ENCODE results near the gene LAMC1.
A peak's percentile ranks its signal among the peaks of the same experiment; 100 is the strongest.

LAMC1 gene

GRCh38 chr1:183090391-183091006 lies 67.3 kb downstream of the LAMC1 start:
- H4K12ac ChIP-seq (ENCODE audit: low read depth, low read length): no peak overlapping the region
- no peaks in the 10 kb centered on the region for H3K27me3 ChIP-seq (ENCODE audit: insufficient read depth, low read length)
- H3K4me1 ChIP-seq (ENCODE audit: control insufficient read depth in 1 of 2, insufficient read depth in 2 of 2, low read length in 2 of 2): peaks cover 3 to 14% of the 10 kb centered on the region in 2 experiments
- H3K79me2 ChIP-seq (ENCODE audit: control insufficient read depth, insufficient read depth, low read length, poor library complexity): no peaks in the 10 kb centered on the region
- H4K91ac ChIP-seq (ENCODE audit: low read depth, low read length): no peak overlapping the region
- H3K14ac ChIP-seq (ENCODE audit: low read length): no peak overlapping the region
- no peak overlapping the region for H2AFZ ChIP-seq (ENCODE audit: insufficient read depth, low read length, poor library complexity)
- H3K36me3 ChIP-seq (ENCODE audit: control insufficient read depth in 1 of 2, insufficient read depth in 2 of 2, low read length in 2 of 2): no peaks in the 10 kb centered on the region
- no peaks in the 10 kb centered on the region for H3K79me1 ChIP-seq (ENCODE audit: low read length)
- no peak overlapping the region for H3K4me3 ChIP-seq (ENCODE audit: low read depth, low read length)
- H4K8ac ChIP-seq (ENCODE audit: low read depth, low read length): no peak overlapping the region
- no peak overlapping the region for H2BK5ac ChIP-seq (ENCODE audit: low read depth, low read length, poor library complexity)
- H2BK120ac ChIP-seq (ENCODE audit: insufficient read depth, low read length, poor library complexity): no peak overlapping the region
- WGBS (ENCODE audit: extremely low coverage, insufficient coverage, insufficient read length): no CpG with 5 or more reads among the region's 5 CpGs
- no peak overlapping the region for H2BK12ac ChIP-seq (ENCODE audit: low read length)
- H3K9ac ChIP-seq (ENCODE audit: low read length): no peak overlapping the region
- no peak overlapping the region for H3K27ac ChIP-seq (ENCODE audit: low read depth, low read length)
- H3K4me2 ChIP-seq (ENCODE audit: low read length): no peak overlapping the region
- no peak overlapping the region for H3K4ac ChIP-seq (ENCODE audit: low read depth, low read length)
- no peak overlapping the region for H3K23ac ChIP-seq (ENCODE audit: low read length)
- H3K9me3 ChIP-seq (ENCODE audit: insufficient read depth, low read depth, low read length): no peaks in the 10 kb centered on the region
- no peak overlapping the region for H3K18ac ChIP-seq (ENCODE audit: low read length)
- no peak overlapping the region for H2AK5ac ChIP-seq (ENCODE audit: low read length)
- DNase-seq: no peak

GRCh38 chr1:183091181-183091580 lies 68.0 kb downstream of the LAMC1 start:
- H3K36me3 ChIP-seq (ENCODE audit: control insufficient read depth in 1 of 2, insufficient read depth in 2 of 2, low read length in 2 of 2): no peaks in the 10 kb centered on the region
- peak overlapping the region; percentile 46 for H2AK5ac ChIP-seq (ENCODE audit: low read length)
- H3K23ac ChIP-seq (ENCODE audit: low read length): no peak overlapping the region
- no peaks in the 10 kb centered on the region for H3K79me1 ChIP-seq (ENCODE audit: low read length)
- no peak overlapping the region for H3K27ac ChIP-seq (ENCODE audit: low read depth, low read length)
- H3K9ac ChIP-seq (ENCODE audit: low read length): no peak overlapping the region
- H2BK120ac ChIP-seq (ENCODE audit: insufficient read depth, low read length, poor library complexity): no peak overlapping the region
- H3K9me3 ChIP-seq (ENCODE audit: insufficient read depth, low read depth, low read length): no peaks in the 10 kb centered on the region
- H3K27me3 ChIP-seq (ENCODE audit: insufficient read depth, low read length): no peaks in the 10 kb centered on the region
- peaks cover 3 to 14% of the 10 kb centered on the region in 2 experiments for H3K4me1 ChIP-seq (ENCODE audit: control insufficient read depth in 1 of 2, insufficient read depth in 2 of 2, low read length in 2 of 2)
- H4K8ac ChIP-seq (ENCODE audit: low read depth, low read length): no peak overlapping the region
- peak overlapping the region; percentile 55 for H3K4ac ChIP-seq (ENCODE audit: low read depth, low read length)
- H3K4me3 ChIP-seq (ENCODE audit: low read depth, low read length): no peak overlapping the region
- H3K14ac ChIP-seq (ENCODE audit: low read length): no peak overlapping the region
- no CpG with 5 or more reads among the region's 2 CpGs for WGBS (ENCODE audit: extremely low coverage, insufficient coverage, insufficient read length)
- H2BK12ac ChIP-seq (ENCODE audit: low read length): peak overlapping the region; percentile 49
- DNase-seq: no peak
- H4K12ac ChIP-seq (ENCODE audit: low read depth, low read length): no peak overlapping the region
- H2BK5ac ChIP-seq (ENCODE audit: low read depth, low read length, poor library complexity): no peak overlapping the region
- H3K79me2 ChIP-seq (ENCODE audit: control insufficient read depth, insufficient read depth, low read length, poor library complexity): no peaks in the 10 kb centered on the region
- H4K91ac ChIP-seq (ENCODE audit: low read depth, low read length): no peak overlapping the region
- H3K18ac ChIP-seq (ENCODE audit: low read length): no peak overlapping the region
- H2AFZ ChIP-seq (ENCODE audit: insufficient read depth, low read length, poor library complexity): no peak overlapping the region
- H3K4me2 ChIP-seq (ENCODE audit: low read length): no peak overlapping the region

- no peak overlapping the region for H2AFZ ChIP-seq (ENCODE audit: insufficient read depth, low read length, poor library complexity)
- H4K8ac ChIP-seq (ENCODE audit: low read depth, low read length): no peak overlapping the region
- H2BK12ac ChIP-seq (ENCODE audit: low read length): no peak overlapping the region
- H3K36me3 ChIP-seq (ENCODE audit: control insufficient read depth in 1 of 2, insufficient read depth in 2 of 2, low read length in 2 of 2): no peaks in the 10 kb centered on the region
- WGBS (ENCODE audit: extremely low coverage, insufficient coverage, insufficient read length): no CpG with 5 or more reads among the region's 2 CpGs
- no peak overlapping the region for H3K18ac ChIP-seq (ENCODE audit: low read length)
- no peak overlapping the region for H3K23ac ChIP-seq (ENCODE audit: low read length)
- no peaks in the 10 kb centered on the region for H3K27me3 ChIP-seq (ENCODE audit: insufficient read depth, low read length)
- no peak overlapping the region for H3K4ac ChIP-seq (ENCODE audit: low read depth, low read length)
- no peaks in the 10 kb centered on the region for H3K9me3 ChIP-seq (ENCODE audit: insufficient read depth, low read depth, low read length)
- no peak overlapping the region for H2BK5ac ChIP-seq (ENCODE audit: low read depth, low read length, poor library complexity)
- H3K4me2 ChIP-seq (ENCODE audit: low read length): no peak overlapping the region
- no peak overlapping the region for H2BK120ac ChIP-seq (ENCODE audit: insufficient read depth, low read length, poor library complexity)
- H3K4me1 ChIP-seq (ENCODE audit: control insufficient read depth in 1 of 2, insufficient read depth in 2 of 2, low read length in 2 of 2): peaks cover 3 to 14% of the 10 kb centered on the region in 2 experiments
- no peak overlapping the region for H4K91ac ChIP-seq (ENCODE audit: low read depth, low read length)
- no peaks in the 10 kb centered on the region for H3K79me1 ChIP-seq (ENCODE audit: low read length)
- H4K12ac ChIP-seq (ENCODE audit: low read depth, low read length): no peak overlapping the region
- no peak overlapping the region for H3K4me3 ChIP-seq (ENCODE audit: low read depth, low read length)
- H3K79me2 ChIP-seq (ENCODE audit: control insufficient read depth, insufficient read depth, low read length, poor library complexity): no peaks in the 10 kb centered on the region
- H3K14ac ChIP-seq (ENCODE audit: low read length): no peak overlapping the region
- H3K27ac ChIP-seq (ENCODE audit: low read depth, low read length): no peak overlapping the region
- DNase-seq: no peak
- no peak overlapping the region for H2AK5ac ChIP-seq (ENCODE audit: low read length)
- no peak overlapping the region for H3K9ac ChIP-seq (ENCODE audit: low read length)
Observed at GRCh38 chr1:183092350-183092749, 69.1 kb downstream of the LAMC1 start.

- Histone ChIP-seq H3K36me3 (ENCODE audit: control insufficient read depth in 1 of 2, insufficient read depth in 2 of 2, low read length in 2 of 2) (no peaks in the 10 kb centered on the region), H2AFZ (ENCODE audit: insufficient read depth, low read length, poor library complexity) (no peak overlapping the region), H3K9me3 (ENCODE audit: insufficient read depth, low read depth, low read length) (no peaks in the 10 kb centered on the region), H2BK12ac (ENCODE audit: low read length) (peak overlapping the region; percentile 53), H3K4me2 (ENCODE audit: low read length) (no peak overlapping the region), H3K4me1 (ENCODE audit: control insufficient read depth in 1 of 2, insufficient read depth in 2 of 2, low read length in 2 of 2) (peaks cover 3 to 14% of the 10 kb centered on the region in 2 experiments), H4K91ac (ENCODE audit: low read depth, low read length) (no peak overlapping the region), H3K27ac (ENCODE audit: low read depth, low read length) (peak overlapping the region; percentile 58), H4K12ac (ENCODE audit: low read depth, low read length) (no peak overlapping the region), H3K18ac (ENCODE audit: low read length) (no peak overlapping the region), H3K79me2 (ENCODE audit: control insufficient read depth, insufficient read depth, low read length, poor library complexity) (no peaks in the 10 kb centered on the region), H3K23ac (ENCODE audit: low read length) (no peak overlapping the region), H2AK5ac (ENCODE audit: low read length) (no peak overlapping the region), H3K9ac (ENCODE audit: low read length) (no peak overlapping the region), H3K4me3 (ENCODE audit: low read depth, low read length) (no peak overlapping the region), H3K79me1 (ENCODE audit: low read length) (no peaks in the 10 kb centered on the region), H3K27me3 (ENCODE audit: insufficient read depth, low read length) (no peaks in the 10 kb centered on the region), H3K14ac (ENCODE audit: low read length) (no peak overlapping the region), H3K4ac (ENCODE audit: low read depth, low read length) (no peak overlapping the region), H2BK5ac (ENCODE audit: low read depth, low read length, poor library complexity) (no peak overlapping the region), H4K8ac (ENCODE audit: low read depth, low read length) (no peak overlapping the region), H2BK120ac (ENCODE audit: insufficient read depth, low read length, poor library complexity) (no peak overlapping the region)
- no CpG with 5 or more reads among the region's 3 CpGs for WGBS (ENCODE audit: extremely low coverage, insufficient coverage, insufficient read length)
- no peak for DNase-seq
Observed at GRCh38 chr1:183093066-183093668, 69.9 kb downstream of the LAMC1 start.
